Activated B cell treated with CpG ODN at 0.5 μM for 24 hours (primary cell): ENCODE data around the gene PRDM16. TPM values are rescaled to one million over a fixed set of nuclear protein-coding genes. Genes with fewer than 3 reads are reported as not detected.

Source experiments
- ATAC-seq: fragments of 200-7000 bp; cut with Tn5 transposase; one replicate; pipeline ENCODE4 v1.10.0; 2021; ENCODE audit warnings: low read depth, mild to moderate bottlenecking, moderate library complexity
- CTCF ChIA-PET: fragments of 350-600 bp; sonication (Branson Sonifier 250); formaldehyde crosslinking; loops from one replicate; lab custom pipeline; 2021; ENCODE audit warnings: antibody characterized with exemption; lab: Charles Lee
- POLR2A ChIA-PET: fragments of 350-600 bp; sonication (Branson Sonifier 250); formaldehyde crosslinking; loops from one replicate; lab custom pipeline; 2021; ENCODE audit warnings: antibody characterized with exemption; lab: Charles Lee
- DNase-seq: peaks from one replicate; pipeline ENCODE4 v3.0.0; 2022
- H3K27ac Mint-ChIP-seq: one replicate; pipeline ENCODE4 v1.8.0; 2020; ENCODE audit warnings: mixed read lengths
- H3K27me3 Mint-ChIP-seq: one replicate; pipeline ENCODE4 v1.8.0; 2021; ENCODE audit warnings: mixed read lengths
- H3K36me3 Mint-ChIP-seq: one replicate; pipeline ENCODE4 v1.8.0; 2021; ENCODE audit warnings: low read depth, mixed read lengths
- H3K4me1 Mint-ChIP-seq: one replicate; pipeline ENCODE4 v1.8.0; 2021; ENCODE audit warnings: mixed read lengths
- H3K4me3 Mint-ChIP-seq: one replicate; pipeline ENCODE4 v1.8.0; 2020; ENCODE audit warnings: mild to moderate bottlenecking, mixed read lengths
- H3K9me3 Mint-ChIP-seq: one replicate; pipeline ENCODE4 v1.8.0; 2020; ENCODE audit warnings: mixed read lengths
- CTCF ChIP-seq: fragments of 200-600 bp; IDR thresholded peaks from one replicate; pipeline ENCODE4 v1.8.0; 2022; ENCODE audit warnings: antibody characterized with exemption, mild to moderate bottlenecking
- intact Hi-C: fragments of 100-400 bp; cut with micrococcal nuclease; formaldehyde crosslinking; loops from one replicate; pipeline ENCODE4 v1.15.1; 2024
- total RNA-seq: library from RNA; stranded (reverse); gene quantifications from 2 replicates; pipeline ENCODE4 v1.2.3, GENCODE V29; 2022

Gene PRDM16
- total RNA-seq, 1 donor from 2014 or later, result not detected

- no peak overlapping the region for H3K4me3 Mint-ChIP-seq
- CTCF ChIA-PET, result no interaction called here
These were observed 371.9 kb downstream of the PRDM16 start for GRCh38 chr1:3440711-3441409.

GRCh38 chr1:3441410-3441847, 372.4 kb downstream of the PRDM16 start:
- peaks cover 2% of the 10 kb centered on the region for H3K9me3 Mint-ChIP-seq
- H3K27me3 Mint-ChIP-seq, result peaks cover 13% of the 10 kb centered on the region
- no peak for DNase-seq
- H3K4me1 Mint-ChIP-seq, result no peaks in the 10 kb centered on the region
- ChIA-PET CTCF (no interaction called here), POLR2A (no interaction called here)
- no peak overlapping the region for H3K4me3 Mint-ChIP-seq
- ATAC-seq, result no peak
- TF ChIP-seq CTCF, result no peak
- no peak overlapping the region for H3K27ac Mint-ChIP-seq
- intact Hi-C loops, result no loop called here
- H3K36me3 Mint-ChIP-seq, result no peaks in the 10 kb centered on the region

More at GRCh38 chr1:3440711-3441409, 371.9 kb downstream of the PRDM16 start:
- H3K9me3 Mint-ChIP-seq, result no peaks in the 10 kb centered on the region
- H3K27me3 Mint-ChIP-seq, result peaks cover 13% of the 10 kb centered on the region
- ATAC-seq (no peak), DNase-seq (no peak)
- no peaks in the 10 kb centered on the region for H3K4me1 Mint-ChIP-seq
- H3K36me3 Mint-ChIP-seq, result no peaks in the 10 kb centered on the region
- no peak overlapping the region for H3K27ac Mint-ChIP-seq
- intact Hi-C loops, result no loop called here
- no peak for TF ChIP-seq CTCF
- POLR2A ChIA-PET, result no interaction called here

GRCh38 chr1:3441880-3442279, 372.9 kb downstream of the PRDM16 start:
- Mint-ChIP-seq H3K27me3 (peaks cover 13% of the 10 kb centered on the region), H3K36me3 (no peaks in the 10 kb centered on the region), H3K9me3 (peaks cover 2% of the 10 kb centered on the region), H3K27ac (no peak overlapping the region), H3K4me3 (no peak overlapping the region), H3K4me1 (no peaks in the 10 kb centered on the region)
- intact Hi-C loops, result no loop called here
- CTCF ChIA-PET, result no interaction called here
- ATAC-seq, result no peak
- no peak for TF ChIP-seq CTCF
- POLR2A ChIA-PET, result no interaction called here
- DNase-seq, result no peak

GRCh38 chr1:3442331-3442730, 373.3 kb downstream of the PRDM16 start:
- Mint-ChIP-seq H3K9me3 (peaks cover 2% of the 10 kb centered on the region), H3K36me3 (no peaks in the 10 kb centered on the region), H3K27ac (no peak overlapping the region), H3K4me3 (no peak overlapping the region), H3K27me3 (peaks cover 13% of the 10 kb centered on the region), H3K4me1 (no peaks in the 10 kb centered on the region)
- no peak for ATAC-seq
- no peak for TF ChIP-seq CTCF
- no peak for DNase-seq
- POLR2A ChIA-PET, result no interaction called here
- intact Hi-C loops, result no loop called here
- CTCF ChIA-PET, result no interaction called here

- ChIA-PET POLR2A (no interaction called here), CTCF (no interaction called here)
- H3K27ac Mint-ChIP-seq, result no peak overlapping the region
- H3K9me3 Mint-ChIP-seq, result peaks cover 7% of the 10 kb centered on the region
- DNase-seq (no peak), ATAC-seq (no peak)
- intact Hi-C loops, result no loop called here
- no peak for TF ChIP-seq CTCF
- H3K36me3 Mint-ChIP-seq, result no peaks in the 10 kb centered on the region
- peaks cover 13% of the 10 kb centered on the region for H3K27me3 Mint-ChIP-seq
- H3K4me1 Mint-ChIP-seq, result no peaks in the 10 kb centered on the region
- no peak overlapping the region for H3K4me3 Mint-ChIP-seq
These were observed 373.9 kb downstream of the PRDM16 start for GRCh38 chr1:3442901-3443300.
